ENCODE measurements around the gene ZNF428.

- TF ChIP-seq CTCF (IDR thresholded peaks at IDR 0.05): no peak
- TF ChIP-seq POLR2A (IDR thresholded peaks at IDR 0.05): no peak
Observed at GRCh38 chr19:43609872-43610271, 9.6 kb downstream of the ZNF428 start.
